Smooth muscle cell (in vitro differentiated cells): ENCODE measurements around the gene EFHC1. TPM values are rescaled to one million over a fixed set of nuclear protein-coding genes. Genes with fewer than 3 reads are reported as not detected.

Source experiments
- DNase-seq: peaks from one replicate; lab custom pipeline; 2025; ENCODE audit not compliant: unreplicated experiment; lab: John Stamatoyannopoulos, UW
- H2AFZ ChIP-seq: fragments of 200-600 bp; sonication (generic); 2 replicates; pipeline ENCODE4 v1.6.0; 2016; ENCODE audit warnings: antibody characterized with exemption, low read depth, mild to moderate bottlenecking
- H3F3A ChIP-seq: fragments of 200-600 bp; sonication (generic); 2 replicates; pipeline ENCODE4 v1.6.0; 2017; ENCODE audit warnings: antibody characterized with exemption, low read depth
- H3K27ac ChIP-seq: fragments of 200-600 bp; sonication (generic); 2 replicates; pipeline ENCODE4 v1.5.1; 2016; ENCODE audit warnings: low read depth, mild to moderate bottlenecking
- H3K27me3 ChIP-seq: fragments of 200-600 bp; sonication (generic); 2 replicates; pipeline ENCODE4 v1.6.1; 2016; ENCODE audit warnings: low read depth, mild to moderate bottlenecking
- H3K36me3 ChIP-seq: fragments of 200-600 bp; sonication (generic); 2 replicates; pipeline ENCODE4 v1.5.1; 2016; ENCODE audit warnings: low read depth
- H3K4me1 ChIP-seq: fragments of 200-600 bp; sonication (generic); 2 replicates; pipeline ENCODE4 v1.5.1; 2016; ENCODE audit warnings: low read depth
- H3K4me2 ChIP-seq: fragments of 200-600 bp; sonication (generic); 2 replicates; pipeline ENCODE4 v1.6.0; 2016; ENCODE audit warnings: mild to moderate bottlenecking
- H3K4me3 ChIP-seq: fragments of 200-600 bp; sonication (generic); 2 replicates; pipeline ENCODE4 v1.5.1; 2016; ENCODE audit warnings: mild to moderate bottlenecking
- H3K79me2 ChIP-seq: fragments of 200-600 bp; sonication (generic); 2 replicates; pipeline ENCODE4 v1.6.0; 2016; ENCODE audit warnings: low read depth, mild to moderate bottlenecking
- H3K9ac ChIP-seq: fragments of 200-600 bp; sonication (generic); 2 replicates; pipeline ENCODE4 v1.6.0; 2016; ENCODE audit warnings: low read depth
- H3K9me3 ChIP-seq: fragments of 200-600 bp; sonication (generic); replicated peaks from 2 replicates; pipeline ENCODE4 v1.5.1; 2016; ENCODE audit warnings: low read depth
- H4K20me1 ChIP-seq: fragments of 200-600 bp; sonication (generic); 2 replicates; pipeline ENCODE4 v1.6.0; 2016; ENCODE audit warnings: low read depth
- WGBS: methylation state at CpG from one replicate; pipeline ENCODE4 v1.1.7; 2016; ENCODE audit warnings: low lambda C conversion rate; 5-methylcytosine and 5-hydroxymethylcytosine counted together
- polyA plus RNA-seq: library from polyadenylated mRNA; unstranded; fragments of >200 nt; fragmentation: Nextera tagmentation; extraction: Ambion mirVana; gene quantifications from 2 replicates; pipeline ENCODE4 v1.2.1, GENCODE V29; 2016
- total RNA-seq: library from RNA; depleted of rRNA; stranded (reverse); fragments of >200 nt; gene quantifications from 2 replicates; pipeline ENCODE4 v1.2.3, GENCODE V29; 2014
- TF ChIP-seq, protein P1 (sequence below): fragments of 200-600 bp; sonication (generic); IDR thresholded peaks from 2 replicates; pipeline ENCODE4 v1.5.1; 2017; ENCODE audit warnings: borderline replicate concordance, mild to moderate bottlenecking, antibody characterized with exemption; ENCODE audit not compliant: insufficient read depth, poor library complexity, severe bottlenecking

The EFHC1 gene, protein sequence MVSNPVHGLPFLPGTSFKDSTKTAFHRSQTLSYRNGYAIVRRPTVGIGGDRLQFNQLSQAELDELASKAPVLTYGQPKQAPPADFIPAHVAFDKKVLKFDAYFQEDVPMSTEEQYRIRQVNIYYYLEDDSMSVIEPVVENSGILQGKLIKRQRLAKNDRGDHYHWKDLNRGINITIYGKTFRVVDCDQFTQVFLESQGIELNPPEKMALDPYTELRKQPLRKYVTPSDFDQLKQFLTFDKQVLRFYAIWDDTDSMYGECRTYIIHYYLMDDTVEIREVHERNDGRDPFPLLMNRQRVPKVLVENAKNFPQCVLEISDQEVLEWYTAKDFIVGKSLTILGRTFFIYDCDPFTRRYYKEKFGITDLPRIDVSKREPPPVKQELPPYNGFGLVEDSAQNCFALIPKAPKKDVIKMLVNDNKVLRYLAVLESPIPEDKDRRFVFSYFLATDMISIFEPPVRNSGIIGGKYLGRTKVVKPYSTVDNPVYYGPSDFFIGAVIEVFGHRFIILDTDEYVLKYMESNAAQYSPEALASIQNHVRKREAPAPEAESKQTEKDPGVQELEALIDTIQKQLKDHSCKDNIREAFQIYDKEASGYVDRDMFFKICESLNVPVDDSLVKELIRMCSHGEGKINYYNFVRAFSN
- total RNA-seq (17.4 and 25.9 TPM in 2 replicates), polyA plus RNA-seq (11.0 and 17.1 TPM in 2 replicates)

DNA sequence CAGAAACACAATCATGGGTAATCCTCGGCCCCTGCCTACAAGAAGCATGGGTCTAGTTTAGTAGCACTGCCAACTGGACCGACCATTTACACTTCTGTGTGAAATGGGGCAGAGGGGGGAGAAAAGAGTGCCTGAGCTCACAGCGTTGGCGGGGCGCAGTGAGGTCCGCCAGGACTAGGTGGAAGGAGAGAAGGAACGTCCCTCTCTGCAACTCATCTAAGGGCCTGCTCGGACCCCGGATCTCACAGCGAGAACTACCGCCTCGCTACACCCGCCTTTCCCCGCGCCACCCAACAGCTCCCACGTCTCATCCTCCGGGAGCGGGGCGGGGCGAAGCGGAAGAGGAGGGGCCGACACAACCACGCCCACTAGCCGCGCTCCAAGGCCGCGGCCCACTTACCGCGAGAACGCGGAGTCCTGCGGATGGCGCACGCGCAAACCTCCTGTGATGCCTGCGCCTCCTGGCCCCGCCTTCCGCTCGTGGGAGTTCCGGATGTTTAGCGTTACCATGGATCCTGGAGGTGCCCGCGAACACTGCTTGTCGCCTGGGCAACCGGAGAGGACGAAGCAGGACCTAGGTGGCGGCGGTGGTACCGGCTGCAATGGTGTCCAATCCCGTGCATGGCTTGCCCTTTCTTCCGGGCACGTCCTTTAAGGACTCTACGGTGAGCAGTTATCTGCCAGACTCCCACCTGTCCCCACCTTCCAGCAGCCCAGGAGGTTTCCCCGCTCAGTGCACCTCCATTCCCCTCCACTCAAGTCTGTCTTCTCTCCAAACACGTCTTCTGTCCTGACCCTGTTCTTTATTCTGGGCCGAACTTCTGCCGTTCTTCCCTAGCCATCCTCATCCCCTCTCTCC is at the start of gene EFHC1:
EFHC1 (plus strand) TSS at position 534 of the 859 bp plus-strand sequence; CDS start at position 603, 69 bp downstream.
- H2AFZ ChIP-seq, result peak within 1 kb of the TSS; percentile 83
- DNase-seq, result peak; percentile 94
- H3K9ac ChIP-seq, result peak within 1 kb of the TSS; percentile 96
- peak within 1 kb of the TSS; percentile 94 for H3K4me2 ChIP-seq
- H3K4me3 ChIP-seq, result peak within 1 kb of the TSS; percentile 65
- H3K79me2 ChIP-seq, result no peaks in the 10 kb centered on the region
- H4K20me1 ChIP-seq, result no peaks in the 10 kb centered on the region
- TF ChIP-seq, protein P1, sequence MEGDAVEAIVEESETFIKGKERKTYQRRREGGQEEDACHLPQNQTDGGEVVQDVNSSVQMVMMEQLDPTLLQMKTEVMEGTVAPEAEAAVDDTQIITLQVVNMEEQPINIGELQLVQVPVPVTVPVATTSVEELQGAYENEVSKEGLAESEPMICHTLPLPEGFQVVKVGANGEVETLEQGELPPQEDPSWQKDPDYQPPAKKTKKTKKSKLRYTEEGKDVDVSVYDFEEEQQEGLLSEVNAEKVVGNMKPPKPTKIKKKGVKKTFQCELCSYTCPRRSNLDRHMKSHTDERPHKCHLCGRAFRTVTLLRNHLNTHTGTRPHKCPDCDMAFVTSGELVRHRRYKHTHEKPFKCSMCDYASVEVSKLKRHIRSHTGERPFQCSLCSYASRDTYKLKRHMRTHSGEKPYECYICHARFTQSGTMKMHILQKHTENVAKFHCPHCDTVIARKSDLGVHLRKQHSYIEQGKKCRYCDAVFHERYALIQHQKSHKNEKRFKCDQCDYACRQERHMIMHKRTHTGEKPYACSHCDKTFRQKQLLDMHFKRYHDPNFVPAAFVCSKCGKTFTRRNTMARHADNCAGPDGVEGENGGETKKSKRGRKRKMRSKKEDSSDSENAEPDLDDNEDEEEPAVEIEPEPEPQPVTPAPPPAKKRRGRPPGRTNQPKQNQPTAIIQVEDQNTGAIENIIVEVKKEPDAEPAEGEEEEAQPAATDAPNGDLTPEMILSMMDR, result no peak
- no peaks in the 10 kb centered on the region for H3K36me3 ChIP-seq
- WGBS, result under 1% methylated on average over 52 of the region's 57 CpGs
- peak within 1 kb of the TSS; percentile 84 for H3K27ac ChIP-seq
- no peaks in the 10 kb centered on the region for H3K27me3 ChIP-seq
- peaks cover 5% of the 10 kb centered on the region for H3F3A ChIP-seq
- no peaks in the 10 kb centered on the region for H3K9me3 ChIP-seq
- H3K4me1 ChIP-seq, result peaks cover 18% of the 10 kb centered on the region

DNA sequence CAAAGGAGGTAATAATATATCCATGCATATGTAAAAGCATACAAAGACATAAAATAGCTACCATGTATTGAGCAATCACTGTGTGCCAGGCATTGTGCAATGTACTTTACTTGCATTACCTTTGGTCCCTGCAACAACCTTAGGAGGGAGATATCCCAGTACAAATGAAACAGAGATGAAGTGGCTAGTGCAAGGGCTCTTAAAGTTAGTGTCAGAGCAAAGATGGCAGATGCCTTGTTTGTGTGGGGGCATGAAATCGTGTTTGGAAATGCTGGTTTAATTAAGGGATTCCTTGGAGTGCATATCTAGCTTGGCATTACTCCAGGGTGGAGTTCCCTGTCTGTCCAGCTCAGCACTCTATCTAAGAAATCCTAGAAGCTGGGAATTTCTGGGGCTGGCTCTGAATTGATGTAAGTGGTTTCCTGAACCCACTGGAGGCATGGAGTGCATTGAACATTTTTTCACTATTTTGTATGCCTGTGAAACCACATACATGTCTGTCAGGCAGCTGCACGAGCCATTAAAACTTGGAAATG is 48.4 kb upstream of the EFHC1 start:
- H3K4me2 ChIP-seq, result peak overlapping the region; percentile 62
- peaks cover 6% of the 10 kb centered on the region for H3F3A ChIP-seq
- DNase-seq, result no peak
- H3K36me3 ChIP-seq, result no peaks in the 10 kb centered on the region
- no peak overlapping the region for H2AFZ ChIP-seq
- peak overlapping the region; percentile 26 for H3K9ac ChIP-seq
- WGBS, result 19% methylated on average over 2 of the region's 2 CpGs
- H3K27ac ChIP-seq, result peak overlapping the region; percentile 17
- H3K4me3 ChIP-seq, result no peak overlapping the region
- peaks cover 18% of the 10 kb centered on the region for H3K4me1 ChIP-seq
- TF ChIP-seq, protein P1, result no peak
- peaks cover 29% of the 10 kb centered on the region for H3K79me2 ChIP-seq
- H3K9me3 ChIP-seq, result no peaks in the 10 kb centered on the region
- H3K27me3 ChIP-seq, result no peaks in the 10 kb centered on the region
- H4K20me1 ChIP-seq, result no peaks in the 10 kb centered on the region

DNA sequence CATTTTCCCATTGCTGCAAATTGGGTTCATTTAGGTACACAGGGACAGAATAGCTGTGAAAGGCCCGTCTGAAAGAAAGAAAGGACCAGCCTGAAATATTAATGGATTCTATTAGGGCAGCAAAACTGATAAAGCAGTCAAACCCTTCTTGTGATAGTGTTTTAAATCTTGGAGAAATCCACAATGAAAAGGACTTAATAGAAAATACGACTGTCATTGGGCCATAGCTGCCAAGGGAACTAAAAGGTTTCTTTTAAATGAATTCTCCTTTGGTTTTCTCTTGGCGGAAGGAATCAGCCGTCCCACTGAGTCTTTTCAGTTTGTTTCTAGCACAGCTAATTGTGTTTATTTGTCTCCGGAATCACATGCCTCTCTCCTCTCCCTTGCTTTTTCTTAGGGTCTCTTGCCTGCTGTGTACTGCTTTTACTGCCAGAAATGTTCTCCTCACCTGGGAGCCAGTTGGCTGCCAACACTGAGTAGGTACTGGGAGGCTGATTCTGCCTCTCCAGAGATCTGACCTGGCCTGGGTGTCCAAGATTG is 46.9 kb upstream of the EFHC1 start:
- no peaks in the 10 kb centered on the region for H3K9me3 ChIP-seq
- TF ChIP-seq, protein P1, result no peak
- no peaks in the 10 kb centered on the region for H4K20me1 ChIP-seq
- H3K79me2 ChIP-seq, result peaks cover 26% of the 10 kb centered on the region
- H3K9ac ChIP-seq, result no peak overlapping the region
- no peak overlapping the region for H3K27ac ChIP-seq
- H3K4me1 ChIP-seq, result peaks cover 18% of the 10 kb centered on the region
- 75% methylated on average over 5 of the region's 5 CpGs for WGBS
- no peak overlapping the region for H3K4me3 ChIP-seq
- H3K36me3 ChIP-seq, result no peaks in the 10 kb centered on the region
- no peak overlapping the region for H2AFZ ChIP-seq
- H3K27me3 ChIP-seq, result no peaks in the 10 kb centered on the region
- peak overlapping the region; percentile 62 for H3K4me2 ChIP-seq
- no peak for DNase-seq
- peaks cover 6% of the 10 kb centered on the region for H3F3A ChIP-seq
